DMS53 (cell line): Measurements from ENCODE around the gene BAD.

Source experiments
- DNase-seq: peaks from one replicate; lab custom pipeline; 2025; lab: John Stamatoyannopoulos, UW

The BAD gene

DNA sequence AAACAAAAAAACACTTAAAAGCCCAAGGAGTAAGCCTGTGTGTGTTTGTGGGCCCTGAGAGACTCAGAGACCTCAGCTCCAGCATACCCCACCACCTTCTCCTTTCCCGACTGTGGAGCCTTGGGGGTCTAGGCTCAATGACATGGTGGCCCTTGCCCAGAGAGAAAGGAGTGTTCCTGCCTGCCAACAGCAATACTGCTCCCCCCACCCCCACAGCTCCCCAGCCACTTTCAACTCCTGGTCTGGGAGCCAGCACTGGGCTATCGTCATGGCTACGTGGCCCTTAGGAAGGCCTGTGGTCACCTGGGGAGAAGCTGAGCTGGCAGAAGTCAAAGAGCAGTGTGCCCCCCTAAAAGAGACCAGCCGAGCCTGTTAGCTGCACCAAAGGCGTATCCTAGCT, 40.4 kb downstream of the BAD start:
- DNase-seq = no peak

DNA sequence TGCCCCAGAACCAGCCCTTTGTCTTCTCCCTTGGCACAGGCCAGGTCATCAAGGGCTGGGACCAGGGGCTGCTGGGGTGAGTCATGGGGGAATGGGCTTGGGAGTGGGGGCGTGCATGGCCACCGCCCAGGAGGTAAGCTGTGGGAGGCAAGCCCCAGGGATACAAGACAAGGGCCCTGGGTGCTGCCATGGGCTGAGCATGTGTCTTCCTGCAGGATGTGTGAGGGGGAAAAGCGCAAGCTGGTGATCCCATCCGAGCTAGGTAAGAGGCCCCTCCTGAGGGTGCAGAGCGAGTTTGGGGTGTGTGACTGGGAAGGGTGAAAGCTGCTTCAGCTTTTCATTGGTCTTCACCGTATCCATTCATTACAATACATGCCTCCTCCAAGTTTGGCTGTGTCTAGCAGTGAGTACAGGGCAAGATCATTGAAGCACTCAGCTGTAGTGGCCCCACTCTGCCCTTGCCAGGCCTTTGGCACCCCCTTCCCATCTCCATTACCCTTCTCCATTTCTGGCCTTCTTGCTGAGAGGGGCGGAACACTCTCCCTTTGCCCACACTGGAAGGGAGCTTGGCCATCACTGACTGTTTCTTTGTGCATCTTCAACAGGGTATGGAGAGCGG, 41.1 kb downstream of the BAD start:
- peak; percentile 45 for DNase-seq

DNA sequence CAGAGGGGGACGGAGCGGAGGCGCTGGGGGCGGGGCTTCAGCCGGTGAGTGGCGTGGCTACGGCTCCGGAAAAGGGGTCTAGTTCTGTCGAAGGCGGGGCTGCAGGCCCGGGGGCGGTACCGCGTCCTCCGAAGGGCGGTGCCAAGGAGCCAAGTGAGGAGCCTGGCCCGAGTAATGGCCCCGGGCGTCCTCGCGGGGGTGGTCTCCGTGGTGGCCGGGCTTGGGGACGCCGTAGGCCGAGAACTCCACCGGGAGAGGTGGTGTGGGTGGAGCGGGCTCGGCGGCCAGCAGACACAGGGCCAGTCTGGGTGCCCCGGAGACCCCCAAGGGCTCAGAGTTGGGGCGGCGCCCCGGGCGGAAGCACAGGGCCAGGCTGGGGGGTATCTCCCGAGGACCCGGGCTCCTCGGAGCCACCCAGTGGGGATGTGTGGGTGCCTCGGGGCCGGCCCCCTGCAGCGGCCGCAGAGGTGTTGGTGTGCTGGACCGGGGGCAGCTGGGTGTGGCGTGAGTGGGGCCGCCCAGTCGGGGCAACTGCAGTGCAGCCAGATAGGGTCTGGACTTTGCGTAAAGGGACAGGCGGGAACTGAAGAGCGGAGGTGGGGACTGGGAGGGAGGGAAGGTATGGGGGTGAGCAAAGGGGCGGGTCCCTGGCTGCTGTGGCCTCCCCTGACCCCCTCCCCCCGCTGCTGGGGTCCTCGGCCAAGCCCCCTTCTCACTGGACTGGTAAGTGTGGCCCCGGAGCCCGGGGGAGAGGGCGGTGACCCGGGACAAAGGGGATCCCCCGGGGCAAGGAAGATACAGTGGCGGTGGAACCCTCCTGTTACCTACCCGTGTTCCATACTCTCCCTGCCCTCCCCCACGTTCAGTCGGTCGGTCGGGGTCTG, 42.7 kb downstream of the BAD start:
- DNase-seq = peak; percentile 76

DNA sequence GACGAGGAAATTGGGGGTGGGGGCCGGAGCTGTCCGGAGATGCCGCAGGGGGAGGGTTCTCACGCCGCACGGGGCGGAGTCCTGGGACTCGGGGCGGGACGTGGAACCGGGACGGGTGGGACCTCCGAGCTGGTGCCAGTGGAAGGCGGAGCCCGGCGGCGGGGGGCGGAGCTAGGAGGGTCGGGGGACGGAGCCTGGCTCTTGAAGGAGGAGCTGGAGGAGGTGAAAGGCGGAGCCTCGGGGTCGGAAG, 43.3 kb downstream of the BAD start:
- peak; percentile 99 for DNase-seq

DNA sequence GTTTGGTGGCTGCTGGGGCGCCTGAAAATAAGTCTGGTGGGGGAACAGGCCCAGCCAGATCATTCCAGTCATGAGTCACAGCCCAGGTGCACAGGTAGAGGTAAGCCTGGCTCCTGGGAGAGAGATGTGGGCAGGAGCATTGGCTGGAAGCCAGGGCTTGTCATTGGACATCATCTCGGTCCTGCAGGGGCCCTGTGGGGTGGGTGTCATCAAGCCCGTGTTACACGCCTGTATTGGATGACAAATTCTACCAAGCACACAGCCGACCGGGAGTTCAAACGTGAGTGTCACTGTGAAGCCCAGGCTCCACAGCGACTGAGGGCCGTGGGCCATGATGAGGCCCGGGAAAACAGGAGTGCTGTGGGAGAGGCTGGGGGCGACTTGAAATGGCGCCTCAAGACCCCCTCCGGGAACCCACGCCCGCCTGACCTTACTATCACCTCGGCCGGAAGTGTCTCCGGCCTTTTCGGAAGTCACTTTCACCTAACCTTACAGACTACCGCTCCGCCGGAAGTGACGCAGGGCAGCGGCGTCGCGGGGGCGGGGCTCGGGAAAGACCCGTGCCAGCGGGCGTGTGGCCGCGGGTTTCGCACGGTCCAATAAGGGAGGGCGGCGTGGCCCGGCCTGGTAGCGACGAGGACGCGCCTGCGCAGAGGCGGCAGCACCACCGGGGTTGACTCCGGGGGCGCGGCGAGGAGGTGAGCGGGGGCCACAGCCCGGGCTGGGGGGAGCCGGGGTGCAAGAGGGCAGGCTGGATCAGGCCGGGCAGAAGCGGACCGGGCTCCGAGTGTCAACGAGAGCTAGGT, 43.8 kb downstream of the BAD start, which contains the start of gene FKBP2:
FKBP2 (plus strand) TSS at position 661 of the 806 bp plus-strand sequence. CDS start 1,293 bp downstream, outside the sequence.
- DNase-seq = peak; percentile 99

DNA sequence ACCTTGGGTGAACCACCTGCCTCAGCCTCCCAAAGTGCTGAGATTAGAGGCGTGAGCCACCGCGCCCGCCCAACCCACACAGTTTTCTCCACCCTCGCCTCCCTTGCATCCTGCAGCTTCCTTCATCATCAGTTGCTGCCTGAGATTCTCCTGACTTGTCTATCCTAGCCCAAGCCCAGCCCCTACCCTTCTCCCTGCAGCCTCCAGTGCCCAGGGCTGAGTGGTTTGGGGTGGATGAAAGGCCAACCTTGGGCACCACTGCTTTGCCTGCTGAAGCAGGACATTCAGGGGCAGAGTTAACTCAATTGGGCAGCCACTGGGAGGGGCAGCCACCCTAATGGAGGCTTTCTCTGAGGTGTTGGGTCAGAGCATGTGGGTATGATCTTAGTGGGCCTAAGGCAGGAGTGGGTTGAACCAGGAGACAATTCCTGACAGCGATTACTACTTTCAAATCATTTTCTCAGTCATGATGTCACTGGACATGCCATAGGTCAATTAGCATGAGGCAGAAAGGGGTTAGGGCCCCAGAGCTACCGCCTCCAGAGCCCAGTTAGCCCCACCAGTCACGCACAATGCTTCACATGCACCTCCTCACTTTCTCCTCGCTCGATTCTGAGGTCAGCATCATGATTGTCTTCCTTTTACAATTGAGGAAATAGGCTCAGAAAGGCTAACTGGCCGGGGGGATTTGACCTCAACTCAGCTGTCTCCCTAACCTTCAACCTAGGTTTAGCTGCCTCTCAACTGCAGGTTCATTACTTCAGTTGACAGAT, 44.6 kb downstream of the BAD start:
- DNase-seq = peak; percentile 96

DNA sequence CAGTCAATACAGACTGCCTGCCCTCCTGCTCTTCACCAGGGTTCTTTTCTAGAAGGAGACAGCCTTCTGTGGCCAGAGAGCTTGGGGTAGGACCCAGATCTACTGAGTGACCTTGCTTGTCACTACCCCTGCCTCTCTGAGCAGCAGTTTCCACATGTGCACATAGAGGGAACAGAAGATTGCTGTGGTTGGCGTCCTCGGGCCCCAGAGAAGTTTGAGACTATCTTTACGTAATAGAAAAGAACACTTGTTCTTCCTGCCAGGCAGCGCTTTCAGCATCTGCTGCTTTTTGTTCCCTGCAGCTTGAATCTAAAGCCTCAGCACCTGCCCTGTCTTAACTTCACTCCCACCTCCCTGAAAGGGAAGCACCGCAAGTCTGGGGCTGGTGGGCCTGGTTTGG, 45.5 kb downstream of the BAD start:
- DNase-seq = no peak

DNA sequence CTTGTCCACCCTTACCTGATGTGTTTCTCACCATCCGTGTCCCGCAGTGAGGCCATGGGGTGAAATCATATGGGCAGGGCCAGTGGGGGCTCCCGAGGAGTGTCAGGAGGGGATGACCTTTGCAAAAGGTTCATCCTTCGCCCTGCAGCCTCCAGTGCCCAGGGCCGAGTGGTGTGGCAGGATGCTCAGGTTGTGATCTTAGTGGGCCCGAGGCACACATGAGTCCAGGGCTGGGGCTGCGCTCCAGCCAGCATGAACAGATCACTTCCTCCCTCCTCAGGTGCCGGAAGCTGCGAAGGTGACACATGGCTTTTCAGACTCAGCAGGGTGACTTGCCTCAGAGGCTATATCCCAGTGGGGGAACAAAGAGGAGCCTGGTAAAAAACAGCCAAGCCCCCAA, 46.4 kb downstream of the BAD start:
- DNase-seq = peak; percentile 94

DNA sequence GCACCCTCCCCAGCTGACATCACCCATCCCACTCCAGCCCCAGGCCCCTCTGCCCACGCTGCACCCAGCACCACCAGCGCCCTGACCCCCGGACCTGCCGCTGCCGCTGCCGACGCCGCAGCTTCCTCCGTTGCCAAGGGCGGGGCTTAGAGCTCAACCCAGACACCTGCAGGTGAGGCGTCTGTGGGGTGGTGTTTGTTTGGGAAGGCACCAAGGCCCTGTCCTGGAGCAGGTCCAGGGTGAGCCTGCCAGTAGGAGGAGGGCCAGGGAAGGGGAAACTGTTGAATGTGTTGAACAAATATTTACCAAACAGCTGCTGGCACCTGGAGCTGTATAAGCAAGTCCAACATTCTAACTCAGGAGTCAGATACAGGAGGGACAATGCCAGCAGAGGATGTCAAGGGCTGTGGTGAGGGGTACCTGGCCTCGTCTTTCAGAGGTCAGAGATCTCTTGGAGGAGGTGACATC, 46.9 kb downstream of the BAD start:
- DNase-seq = peak; percentile 100

DNA sequence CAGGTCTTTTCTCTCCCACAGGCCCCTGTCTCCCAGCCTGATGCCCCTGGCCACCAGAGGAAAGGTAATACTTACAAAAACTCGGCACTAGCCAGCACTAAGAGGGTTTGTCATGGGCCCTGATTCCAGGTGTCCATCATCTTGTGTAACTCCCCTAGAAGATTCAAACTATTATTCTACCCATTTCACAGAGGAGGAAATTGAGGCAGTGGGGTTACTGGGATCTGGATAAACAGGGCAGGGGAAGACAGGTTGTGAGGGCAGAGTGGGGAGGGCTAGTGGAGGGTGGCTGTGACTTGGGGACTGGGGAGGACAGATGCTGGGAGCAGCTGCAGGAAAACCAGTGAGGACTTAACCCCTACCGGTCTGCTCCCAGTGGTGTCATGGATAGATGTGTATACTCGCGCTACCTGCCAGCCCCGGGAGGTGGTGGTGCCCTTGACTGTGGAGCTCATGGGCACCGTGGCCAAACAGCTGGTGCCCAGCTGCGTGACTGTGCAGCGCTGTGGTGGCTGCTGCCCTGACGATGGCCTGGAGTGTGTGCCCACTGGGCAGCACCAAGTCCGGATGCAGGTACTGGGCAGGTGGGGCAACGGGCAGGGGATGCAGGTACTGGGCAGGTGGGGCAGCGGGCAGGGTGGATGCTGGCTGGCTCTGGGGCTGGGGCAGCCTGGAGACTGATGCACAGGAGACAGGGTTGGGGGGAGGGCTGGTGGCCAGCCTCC, 48.9 kb downstream of the BAD start:
- DNase-seq = peak; percentile 73

DNA sequence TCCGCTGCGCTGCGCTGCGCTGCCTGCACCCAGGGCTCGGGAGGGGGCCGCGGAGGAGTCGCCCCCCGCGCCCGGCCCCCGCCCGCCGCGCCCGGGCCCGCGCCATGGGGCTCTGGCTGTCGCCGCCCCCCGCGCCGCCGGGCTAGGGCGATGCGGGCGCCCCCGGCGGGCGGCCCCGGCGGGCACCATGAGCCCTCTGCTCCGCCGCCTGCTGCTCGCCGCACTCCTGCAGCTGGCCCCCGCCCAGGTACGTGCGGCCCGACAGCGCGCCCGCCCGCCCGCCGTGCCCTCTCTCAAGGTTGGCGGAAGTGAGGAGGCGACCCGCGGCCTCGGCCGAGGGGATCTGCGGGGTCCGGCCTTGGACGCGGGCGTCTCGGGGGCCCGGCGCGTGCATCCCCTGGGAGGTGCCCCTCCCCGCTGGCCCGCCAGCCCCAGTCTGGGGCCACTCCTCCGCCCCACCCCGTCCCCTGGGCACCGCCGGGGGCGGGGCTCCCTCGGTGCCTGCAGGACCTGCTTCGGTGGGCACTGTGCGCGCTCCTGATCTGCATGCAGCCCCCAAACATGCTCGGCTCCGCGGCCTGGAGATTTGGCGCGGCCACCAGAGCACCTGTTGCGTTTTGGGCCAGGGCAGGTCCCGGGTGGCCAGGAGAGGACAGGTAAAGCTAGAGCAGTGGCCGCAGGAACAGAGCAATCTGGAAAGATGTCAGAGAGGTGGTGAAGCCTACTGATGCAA, 49.7 kb downstream of the BAD start:
- DNase-seq = peak; percentile 87

DNA sequence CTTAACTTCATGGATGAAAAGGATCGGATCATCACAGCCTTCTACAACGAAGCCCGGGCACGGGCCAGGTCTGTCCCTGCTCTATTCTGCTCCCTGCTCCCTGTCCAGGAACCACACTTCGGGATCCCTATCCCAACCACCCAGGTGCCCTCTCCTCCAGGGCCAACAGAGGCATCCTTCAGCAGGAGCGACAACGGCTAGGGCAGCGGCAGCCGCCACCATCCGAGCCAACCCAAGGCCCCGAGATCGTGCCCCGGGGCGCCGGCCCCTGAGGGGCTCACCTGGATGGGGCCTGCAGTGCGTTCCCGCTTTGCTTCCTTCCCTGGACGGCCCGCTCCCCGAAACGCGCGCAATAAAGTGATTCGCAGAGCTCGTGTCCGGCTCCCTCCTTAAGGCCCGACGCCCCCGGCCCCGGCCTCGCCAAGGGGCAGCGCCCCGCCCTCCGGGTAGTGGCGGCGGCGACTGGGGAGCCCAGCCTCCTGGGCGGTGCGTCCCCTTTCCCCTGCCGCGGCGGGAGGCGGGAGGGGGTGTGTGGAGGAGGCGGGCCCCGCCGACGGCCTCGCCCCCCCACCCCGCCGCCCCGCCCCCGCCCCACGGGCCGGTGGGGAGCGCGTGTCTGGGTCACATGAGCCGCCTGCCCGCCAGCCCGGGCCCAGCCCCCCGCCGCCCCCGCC, 50.4 kb downstream of the BAD start, which contains the start of gene VEGFB:
VEGFB (plus strand) TSS at position 672 of the 674 bp plus-strand sequence. CDS start 250 bp downstream, outside the sequence.
- DNase-seq = peak; percentile 89

DNA sequence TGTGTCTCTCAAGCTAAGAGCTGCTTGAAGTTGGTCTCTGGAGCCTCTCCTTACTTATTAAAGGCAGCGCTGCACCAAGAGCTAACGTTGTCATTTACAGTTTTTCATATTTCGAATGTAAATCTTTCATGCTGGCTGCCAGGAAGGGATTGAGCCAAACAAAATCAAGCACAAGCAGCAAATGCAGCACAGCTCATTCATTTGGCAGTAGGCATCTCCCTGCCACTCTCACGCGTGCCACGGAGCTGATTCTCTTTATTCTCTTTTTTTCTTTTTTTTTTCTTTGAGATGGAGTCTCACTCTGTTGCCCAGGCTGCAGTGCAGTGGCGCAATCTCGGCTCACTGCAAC, 51.5 kb downstream of the BAD start:
- DNase-seq = no peak

DNA sequence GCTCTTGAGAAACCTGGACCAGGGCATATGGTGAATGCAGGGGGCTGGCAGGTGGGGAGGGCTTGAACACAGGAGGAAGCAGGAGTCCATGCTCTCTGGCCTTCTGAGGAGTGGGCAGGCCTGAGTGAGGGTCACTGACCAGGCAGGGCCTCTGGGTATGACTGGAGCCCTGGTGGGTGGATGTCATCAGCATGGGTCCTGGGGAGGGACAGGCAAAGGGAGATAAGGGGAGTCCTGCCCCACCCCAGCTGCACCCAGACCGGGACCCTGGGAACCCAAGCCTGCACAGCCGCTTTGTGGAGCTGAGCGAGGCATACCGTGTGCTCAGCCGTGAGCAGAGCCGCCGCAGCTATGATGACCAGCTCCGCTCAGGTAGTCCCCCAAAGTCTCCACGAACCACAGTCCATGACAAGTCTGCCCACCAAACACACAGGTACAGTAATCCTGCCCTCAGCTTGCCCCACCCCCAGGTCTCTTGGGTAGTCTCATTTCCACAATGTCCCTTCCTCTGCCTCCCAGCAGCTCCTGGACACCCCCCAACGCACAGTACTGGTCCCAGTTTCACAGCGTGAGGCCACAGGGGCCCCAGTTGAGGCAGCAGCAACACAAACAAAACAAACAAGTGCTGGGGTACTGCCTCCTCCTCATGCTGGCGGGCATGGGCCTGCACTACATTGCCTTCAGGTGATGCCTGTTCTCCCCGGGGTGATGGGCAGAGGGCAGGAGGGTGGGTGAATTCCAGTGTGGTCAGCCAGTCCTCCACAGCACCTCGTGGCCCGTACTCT, 52.1 kb downstream of the BAD start:
- DNase-seq = no peak

DNA sequence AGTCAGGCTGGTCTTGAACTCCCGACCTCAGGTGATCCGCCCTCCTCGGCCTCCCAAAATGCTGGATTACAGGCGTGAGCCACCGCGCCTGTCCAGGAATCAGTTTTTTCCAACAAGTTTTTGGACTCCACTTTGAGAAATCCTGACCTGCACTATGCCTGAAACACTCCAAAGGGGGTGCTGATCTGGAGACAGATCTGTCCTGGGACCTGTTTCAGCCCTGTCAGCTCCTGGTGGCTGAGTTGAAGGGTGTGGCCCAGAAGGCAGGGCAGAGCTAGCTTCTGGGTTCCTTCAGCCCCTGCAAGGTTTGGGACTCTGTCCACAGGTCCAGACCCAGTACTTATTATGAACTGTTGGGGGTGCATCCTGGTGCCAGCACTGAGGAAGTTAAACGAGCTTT, 52.9 kb downstream of the BAD start:
- no peak for DNase-seq

DNA sequence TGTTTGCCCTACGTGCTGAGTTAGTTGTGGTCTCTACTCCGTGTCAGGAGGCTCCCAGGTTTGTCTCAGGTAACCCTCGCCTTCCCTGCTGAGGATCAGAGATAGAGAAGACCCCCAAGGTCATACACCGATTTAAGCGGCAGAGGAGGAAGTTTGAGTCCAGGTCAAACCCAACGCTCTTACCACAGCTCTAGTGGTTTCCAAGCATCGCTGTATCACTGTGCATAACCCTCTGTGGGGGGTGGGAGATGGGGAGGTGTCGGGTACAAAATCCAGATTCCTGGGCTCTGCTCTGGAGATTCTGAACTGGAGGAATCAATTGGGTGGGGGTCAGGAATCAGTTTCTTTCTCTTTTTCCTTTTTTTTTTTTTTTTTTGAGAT, 53.5 kb downstream of the BAD start:
- DNase-seq = peak; percentile 65

DNA sequence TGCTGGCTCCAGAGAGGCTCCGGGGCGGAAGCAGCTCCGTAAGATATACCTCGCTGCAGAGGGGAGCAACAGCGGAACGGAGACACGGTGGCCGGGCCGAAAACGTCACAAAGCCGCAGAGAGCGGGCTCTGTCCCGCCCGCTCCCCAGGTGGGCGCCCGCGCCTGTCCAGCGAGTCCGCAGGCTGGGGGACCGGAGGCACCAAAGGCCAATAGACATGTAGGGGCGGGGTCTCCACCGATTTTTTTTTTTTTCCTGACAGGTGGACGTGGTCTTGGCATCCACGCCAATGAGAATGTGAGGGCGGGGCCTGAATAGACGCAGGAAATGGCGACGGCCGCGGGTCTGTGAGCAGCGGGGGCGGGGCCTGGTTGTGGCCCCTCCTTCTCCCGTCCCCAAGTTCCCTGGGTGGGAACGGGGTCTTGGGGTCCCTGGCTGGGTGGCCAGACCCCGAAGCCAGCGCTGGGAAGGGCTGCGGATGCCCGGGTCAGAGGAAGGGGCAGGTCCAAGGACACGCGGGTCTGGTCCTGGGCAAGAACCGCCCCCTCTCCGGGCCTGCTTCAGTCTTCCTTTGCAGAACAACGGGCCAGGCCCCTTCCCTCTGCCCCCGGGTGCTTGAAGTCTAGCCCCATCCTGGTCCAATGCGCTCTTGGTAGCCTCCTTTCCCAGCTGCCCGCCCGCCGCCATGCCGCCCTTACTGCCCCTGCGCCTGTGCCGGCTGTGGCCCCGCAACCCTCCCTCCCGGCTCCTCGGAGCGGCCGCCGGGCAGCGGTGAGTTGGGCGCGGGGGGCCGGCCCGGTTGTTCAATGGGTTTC, 54.1 kb downstream of the BAD start, which contains the start of gene DNAJC4:
DNAJC4 (plus strand) TSS at position 378 of the 814 bp plus-strand sequence; CDS start at position 685, 307 bp downstream.
- DNase-seq = peak; percentile 98

DNA sequence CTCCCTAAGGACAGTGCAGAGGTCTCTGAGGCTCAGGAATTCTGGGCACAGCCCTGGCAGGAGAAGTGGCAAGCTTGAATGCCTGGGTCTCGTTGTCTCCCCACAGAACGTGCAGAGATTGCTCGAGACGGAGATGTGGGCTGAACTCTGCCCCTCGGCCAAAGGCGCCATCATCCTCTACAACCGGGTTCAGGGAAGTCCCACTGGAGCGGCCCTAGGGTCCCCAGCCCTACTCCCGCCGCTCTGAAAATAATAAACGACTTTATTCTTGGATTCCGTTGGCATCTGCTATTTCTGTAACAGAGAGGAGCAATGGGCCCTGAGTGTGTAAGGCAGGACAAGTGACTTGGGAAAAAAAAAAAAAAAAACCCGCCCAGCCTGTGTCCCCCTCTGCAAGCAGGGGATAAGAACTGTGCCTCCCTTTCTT, 54.7 kb downstream of the BAD start:
- DNase-seq = no peak
